H1 (cell line): ENCODE measurements around the gene SNX13. TPM values are rescaled to one million over a fixed set of nuclear protein-coding genes. Genes with fewer than 3 reads are reported as not detected.

Source experiments
- CTCF ChIA-PET: fragments of 300-600 bp; sonication (Branson Sonifier 250); formaldehyde crosslinking; loops from one replicate; lab custom pipeline; 2021; ENCODE audit not compliant: partially characterized antibody; lab: Charles Lee
- POLR2A ChIA-PET: fragments of 300-600 bp; sonication (Branson Sonifier 250); formaldehyde crosslinking; loops from one replicate; lab custom pipeline; 2021; ENCODE audit warnings: inconsistent platforms; ENCODE audit not compliant: partially characterized antibody; lab: Charles Lee
- DNase-seq, 2 experiments: peaks; one replicate each; pipeline versions ENCODE4 v3.0.0 to v3.0.0-alpha.2; 2010 to 2022; ENCODE audit warnings: low spot score in 2 of 2, low read depth in 1 of 2, mixed read lengths in 1 of 2
- FAIRE-seq: peaks from 2 replicates; lab custom pipeline; 2011; peaks lifted over from hg19 to GRCh38; lab: Jason Lieb, UNC
- H2AFZ ChIP-seq: 2 replicates; pipeline ENCODE4 v1.8.1; 2012; ENCODE audit warnings: low read length, inconsistent platforms
- H2AK5ac ChIP-seq: 2 replicates; pipeline ENCODE4 v1.6.1; 2013; ENCODE audit warnings: low read depth, low read length
- H2BK120ac ChIP-seq: replicated peaks from 2 replicates; pipeline ENCODE3; 2013; ENCODE audit warnings: low read depth, low read length, inconsistent platforms
- H2BK12ac ChIP-seq: 2 replicates; pipeline ENCODE4 v1.6.1; 2013; ENCODE audit warnings: low read depth, low read length
- H2BK15ac ChIP-seq: 2 replicates; pipeline ENCODE4 v1.6.1; 2013; ENCODE audit warnings: low read length
- H2BK20ac ChIP-seq: 2 replicates; pipeline ENCODE4 v1.6.1; 2013; ENCODE audit warnings: low read length
- H2BK5ac ChIP-seq: 2 replicates; pipeline ENCODE4 v1.6.1; 2013; ENCODE audit warnings: low read depth, low read length
- H3K14ac ChIP-seq: 2 replicates; pipeline ENCODE4 v1.6.1; 2013; ENCODE audit warnings: inconsistent platforms; ENCODE audit not compliant: insufficient read length
- H3K18ac ChIP-seq: 2 replicates; pipeline ENCODE4 v1.6.1; 2013; ENCODE audit warnings: low read length; ENCODE audit errors: extremely low read depth
- H3K23ac ChIP-seq: 2 replicates; pipeline ENCODE4 v1.6.1; 2013; ENCODE audit warnings: inconsistent platforms; ENCODE audit not compliant: insufficient read length
- H3K23me2 ChIP-seq: 2 replicates; pipeline ENCODE4 v1.6.1; 2013; ENCODE audit warnings: low read depth, low read length
- H3K27ac ChIP-seq: 2 replicates; pipeline ENCODE4 v1.6.1; 2011; ENCODE audit warnings: low read depth, low read length, inconsistent platforms
- H3K27me3 ChIP-seq, 4 experiments: replicated peaks in 1 of 4; 1 replicate in 1 of 4; 2 replicates in 3 of 4; pipeline versions ENCODE4 v1.6.1 to v1.8.1; 2011 to 2013; ENCODE audit warnings: low read length in 3 of 4, mild to moderate bottlenecking in 3 of 4, inconsistent platforms in 2 of 4, mixed read lengths in 2 of 4, moderate library complexity in 1 of 4; ENCODE audit not compliant: control insufficient read depth in 3 of 4, insufficient read depth in 3 of 4; ENCODE audit errors: extremely low read depth in 1 of 4
- H3K36me3 ChIP-seq, 4 experiments: 2 replicates each; pipeline versions ENCODE4 v1.6.1 to v1.8.1; 2011 to 2013; ENCODE audit warnings: mild to moderate bottlenecking in 4 of 4, low read length in 3 of 4, moderate library complexity in 2 of 4, control low read depth in 1 of 4, inconsistent platforms in 1 of 4; ENCODE audit not compliant: insufficient read depth in 4 of 4, control insufficient read depth in 2 of 4
- H3K4ac ChIP-seq: replicated peaks from 2 replicates; pipeline ENCODE3; 2013; ENCODE audit warnings: low read length, low read depth, mixed read lengths, inconsistent platforms; ENCODE audit not compliant: insufficient read length
- H3K4me1 ChIP-seq, 4 experiments: replicated peaks in 1 of 4; 1 replicate in 1 of 4; 2 replicates in 3 of 4; pipeline versions ENCODE4 v1.6.1 to v1.8.1; 2011 to 2013; ENCODE audit warnings: low read length in 3 of 4, inconsistent platforms in 2 of 4, mixed read lengths in 1 of 4; ENCODE audit not compliant: insufficient read depth in 4 of 4, control insufficient read depth in 3 of 4
- H3K4me2 ChIP-seq, 2 experiments: 2 replicates each; pipeline versions ENCODE4 v1.6.1 to v1.8.1; 2011 to 2013; ENCODE audit warnings: low read depth in 2 of 2, low read length in 2 of 2, control low read depth in 1 of 2, inconsistent platforms in 1 of 2, mild to moderate bottlenecking in 1 of 2; ENCODE audit not compliant: insufficient read depth in 1 of 2
- H3K4me3 ChIP-seq, 4 experiments: fragments of 200-600, 300-600 bp in 1 of 4; sonication (generic), shearing (Covaris generic), sonication (Bioruptor Twin) in 1 of 4; 2 replicates each; pipeline versions ENCODE4 v1.5.1 to v1.8.1; 2011 to 2016; ENCODE audit warnings: low read length in 4 of 4, low read depth in 3 of 4, control low read depth in 2 of 4, inconsistent platforms in 2 of 4, mild to moderate bottlenecking in 2 of 4, mixed read lengths in 1 of 4, moderate library complexity in 1 of 4; ENCODE audit not compliant: insufficient read depth in 2 of 4; ENCODE audit errors: extremely low read depth in 1 of 4
- H3K56ac ChIP-seq: replicated peaks from 2 replicates; pipeline ENCODE3; 2013; ENCODE audit warnings: low read depth, mild to moderate bottlenecking, mixed read lengths, low read length, inconsistent platforms; ENCODE audit not compliant: insufficient read length
- H3K79me1 ChIP-seq: 2 replicates; pipeline ENCODE4 v1.6.1; 2013; ENCODE audit warnings: low read depth, low read length, control low read depth
- H3K79me2 ChIP-seq, 2 experiments: 2 replicates each; pipeline versions ENCODE4 v1.6.1 to v1.8.1; 2012 to 2013; ENCODE audit warnings: low read length in 2 of 2, mild to moderate bottlenecking in 2 of 2, inconsistent platforms in 1 of 2; ENCODE audit not compliant: insufficient read depth in 2 of 2, control insufficient read depth in 1 of 2
- H3K9ac ChIP-seq, 4 experiments: replicated peaks in 1 of 4; 1 replicate in 1 of 4; 2 replicates in 3 of 4; pipeline versions ENCODE4 v1.6.1 to v1.8.1; 2011 to 2013; ENCODE audit warnings: low read depth in 3 of 4, low read length in 3 of 4, control low read depth in 2 of 4, mild to moderate bottlenecking in 2 of 4, moderate library complexity in 2 of 4, inconsistent platforms in 1 of 4; ENCODE audit errors: extremely low read depth in 1 of 4
- H3K9me3 ChIP-seq, 2 experiments: 2 replicates each; pipeline versions ENCODE4 v1.6.1 to v1.8.1; 2012 to 2013; ENCODE audit warnings: mild to moderate bottlenecking in 2 of 2, moderate library complexity in 2 of 2, control low read depth in 1 of 2, inconsistent platforms in 1 of 2, low read depth in 1 of 2, low read length in 1 of 2, mixed read lengths in 1 of 2; ENCODE audit not compliant: insufficient read depth in 2 of 2
- H4K20me1 ChIP-seq, 2 experiments: replicated peaks in 1 of 2; 2 replicates each; pipeline versions ENCODE3 to v1.8.1; 2011 to 2013; ENCODE audit warnings: inconsistent platforms in 2 of 2, low read length in 2 of 2, mild to moderate bottlenecking in 1 of 2; ENCODE audit not compliant: insufficient read depth in 2 of 2, control insufficient read depth in 1 of 2
- H4K5ac ChIP-seq: 2 replicates; pipeline ENCODE4 v1.6.1; 2013; ENCODE audit warnings: low read length, low read depth, mixed read lengths, inconsistent platforms; ENCODE audit not compliant: insufficient read length
- H4K8ac ChIP-seq: 2 replicates; pipeline ENCODE4 v1.8.0; 2013; ENCODE audit warnings: mild to moderate bottlenecking, moderate library complexity, low read length, inconsistent platforms; ENCODE audit not compliant: insufficient read depth; ENCODE audit errors: extremely low read depth
- H4K91ac ChIP-seq: replicated peaks from 2 replicates; pipeline ENCODE3; 2013; ENCODE audit warnings: low read length, mixed read lengths, inconsistent platforms; ENCODE audit not compliant: insufficient read length
- SIN3A ChIP-seq, 2 experiments: IDR thresholded peaks in 1 of 2; conservative IDR thresholded peaks in 1 of 2; 2 replicates each; pipeline ENCODE4 v1.6.1; 2011 to 2012; ENCODE audit warnings: low read length in 2 of 2, improper control_type of control experiment in 1 of 2, low read depth in 1 of 2, mild to moderate bottlenecking in 1 of 2
- SP4 ChIP-seq: IDR thresholded peaks from 2 replicates; pipeline ENCODE4 v1.6.1; 2012; ENCODE audit warnings: low read length, inconsistent platforms
- TAF1 ChIP-seq: IDR thresholded peaks from 2 replicates; pipeline ENCODE4 v1.6.1; 2011; ENCODE audit warnings: mild to moderate bottlenecking, low read depth, low read length
- TCF12 ChIP-seq: IDR thresholded peaks from 2 replicates; pipeline ENCODE4 v1.6.1; 2011; ENCODE audit warnings: low read depth, mild to moderate bottlenecking, low read length
- ZNF274 ChIP-seq: IDR thresholded peaks from 2 replicates; pipeline ENCODE4 v1.7.0; 2012; ENCODE audit warnings: low read length, borderline replicate concordance; ENCODE audit errors: extremely low read depth
- WGBS, 2 experiments: shearing (Covaris generic) in 1 of 2; methylation state at CpG; one replicate each; pipeline versions ENCODE4 v1.1.6 to v1.1.7; 2013 to 2015; ENCODE audit warnings: low lambda C conversion rate in 2 of 2, mixed read lengths in 2 of 2, inconsistent platforms in 1 of 2, low coverage in 1 of 2, missing lambda C conversion rate in 1 of 2; ENCODE audit not compliant: insufficient replicate concordance in 2 of 2, insufficient coverage in 1 of 2, insufficient read length in 1 of 2; ENCODE audit errors: extremely low coverage in 1 of 2, missing lambda C conversion rate in 1 of 2; 5-methylcytosine and 5-hydroxymethylcytosine counted together
- polyA plus RNA-seq, 7 experiments: library from polyadenylated mRNA; depleted of rRNA in 3 of 7; stranded (reverse) in 5 of 7; unstranded in 2 of 7; fragments of >200 nt in 5 of 7; fragments of 200-250 nt in 2 of 7; gene quantifications; 1 replicate in 5 of 7; 2 replicates in 1 of 7; 4 replicates in 1 of 7; pipeline versions ENCODE4 v1.2.1 to v1.2.3, GENCODE V29; 2011 to 2013; ENCODE audit warnings: missing spikeins in 2 of 7, mixed read lengths in 2 of 7
- total RNA-seq: library from RNA; stranded (reverse); fragmentation: NEBNext Ultra II Directional; extraction: Animal tissue kit (Norgen Biotek cat#: 25700); gene quantifications from 2 replicates; pipeline ENCODE4 v1.2.1, GENCODE V29; 2021

Gene SNX13
- total and polyA plus RNA-seq, 2 of the 8 experiments (the other 6 are each of a cell fraction or from before 2014, with no cell fraction given), result 5.5 to 27.4 TPM

DNA sequence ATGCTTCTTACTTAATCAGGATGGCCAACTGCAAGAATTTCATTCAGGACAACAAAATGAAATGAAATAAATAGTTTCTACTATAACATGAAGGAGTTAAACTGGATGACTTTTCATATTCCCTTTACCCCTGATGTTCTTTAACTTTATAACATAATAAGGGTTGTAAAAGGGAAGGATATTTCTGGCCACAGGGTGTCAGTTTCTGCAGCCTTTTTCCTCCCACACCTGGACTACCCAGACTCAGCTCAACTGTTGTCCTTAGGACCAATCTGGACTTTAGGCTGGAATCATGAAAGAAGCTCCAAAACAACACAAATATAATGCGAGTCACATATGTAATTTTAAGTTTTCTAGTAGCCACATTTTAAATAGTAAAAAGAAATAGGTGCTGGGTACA, 44.0 kb upstream of the SNX13 start:
- Histone ChIP-seq H3K23me2 (no peaks in the 10 kb centered on the region), H4K5ac (no peak overlapping the region), H3K4ac (no peak overlapping the region), H3K56ac (no peak overlapping the region), H2BK20ac (no peak overlapping the region), H4K20me1 (no peaks in the 10 kb centered on the region), H2AFZ (no peak overlapping the region), H3K27ac (no peak overlapping the region), H3K27me3 (no peaks in the 10 kb centered on the region), H2AK5ac (no peak overlapping the region), H4K8ac (no peak overlapping the region), H3K4me2 (no peak overlapping the region), H2BK12ac (no peak overlapping the region), H3K23ac (no peak overlapping the region), H3K9ac (no peak overlapping the region), H3K18ac (no peak overlapping the region), H3K36me3 (no peaks in the 10 kb centered on the region), H3K79me2 (no peaks in the 10 kb centered on the region), H4K91ac (no peak overlapping the region), H2BK5ac (no peak overlapping the region), H2BK15ac (no peak overlapping the region), H3K79me1 (no peaks in the 10 kb centered on the region), H3K9me3 (no peaks in the 10 kb centered on the region), H3K4me1 (no peaks in the 10 kb centered on the region), H3K4me3 (no peak overlapping the region), H2BK120ac (no peak overlapping the region), H3K14ac (no peak overlapping the region)
- ChIA-PET CTCF (interaction anchor here (1.1 to 12.3 kb wide), 4 partner anchors 8 to 212 kb away, joined by 4 to 149 read pairs (median 4); no protein-coding TSS in a partner anchor), POLR2A (no interaction called here)
- DNase-seq (no peak), FAIRE-seq (no peak)
- WGBS, 2 experiments, result 84% methylated on average over 1 of the region's 1 CpG; no CpG with 5 or more reads in 1 of the 2 experiments
- TF ChIP-seq TCF12 (no peak), ZNF274 (no peak), TAF1 (no peak), SIN3A (conservative IDR thresholded peaks at IDR 0.05 in 1 of 2, IDR thresholded peaks at IDR 0.05 in 1 of 2; ENCODE audit: low read depth in 1 of 2, low read length in 2 of 2) (no peak), SP4 (no peak)
